Suppressor macrophage treated with lipopolysaccharide for 4 hours (primary cell): ENCODE results near the gene TRIM33.
A peak's percentile ranks its signal among the peaks of the same experiment; 100 is the strongest.

Experiments
- DNase-seq: peaks from one replicate; pipeline ENCODE4 v3.0.0-alpha.2; 2020

TRIM33 gene

GRCh38 chr1:114511032-114511785 lies at the start of gene TRIM33:
Gene TRIM33 (minus strand): TSS chr1:114511203. CDS start chr1:114511076, 127 bp downstream.
- DNase-seq, result peak; percentile 97

GRCh38 chr1:114559356-114559755 lies 48.4 kb upstream of the TRIM33 start:
- DNase-seq, result no peak

DNA sequence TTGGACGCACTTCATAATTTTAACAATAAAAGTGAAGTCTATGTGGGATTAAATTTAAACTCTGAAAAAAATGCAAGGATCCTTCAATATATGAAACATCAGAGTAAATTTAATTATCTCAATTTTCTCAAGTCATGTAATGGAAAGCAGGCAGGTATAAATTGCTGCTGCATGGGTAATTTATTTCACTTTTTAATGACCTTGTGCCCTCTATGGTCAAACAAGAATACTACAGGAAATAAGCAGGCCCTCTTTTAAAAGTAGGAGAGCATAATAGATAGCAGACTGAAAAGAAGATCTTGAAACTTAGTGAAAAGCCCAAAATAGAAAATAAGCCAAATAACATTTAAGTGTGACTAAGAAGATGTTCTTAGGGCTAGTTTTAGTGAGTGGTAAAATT lies 47.5 kb upstream of the TRIM33 start:
- DNase-seq, result peak; percentile 32

GRCh38 chr1:114554577-114554976 lies 43.6 kb upstream of the TRIM33 start:
- DNase-seq, result no peak

- DNase-seq, result no peak
These were observed 41.2 kb upstream of the TRIM33 start for GRCh38 chr1:114552106-114552639.

DNA sequence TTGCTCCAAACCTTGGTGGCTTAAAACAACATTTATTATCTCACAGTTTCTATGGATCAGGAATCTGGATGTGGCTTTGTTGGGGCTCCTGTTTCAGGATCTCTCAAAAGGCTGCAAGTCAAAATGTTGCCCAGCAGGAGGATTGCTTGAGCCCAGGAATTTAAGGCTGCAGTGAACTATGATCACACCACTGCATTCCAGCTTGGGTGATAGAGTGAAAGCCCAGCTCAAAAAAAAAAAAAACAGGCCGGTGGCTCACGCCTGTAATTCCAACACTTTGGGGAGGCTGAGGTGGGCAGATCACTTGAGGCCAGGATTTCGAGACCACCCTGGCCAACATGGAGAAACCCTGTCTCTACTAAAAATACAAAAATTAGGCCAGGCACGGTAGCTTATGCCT lies 40.4 kb upstream of the TRIM33 start:
- no peak for DNase-seq

GRCh38 chr1:114550336-114550735 lies 39.3 kb upstream of the TRIM33 start:
- no peak for DNase-seq

DNA sequence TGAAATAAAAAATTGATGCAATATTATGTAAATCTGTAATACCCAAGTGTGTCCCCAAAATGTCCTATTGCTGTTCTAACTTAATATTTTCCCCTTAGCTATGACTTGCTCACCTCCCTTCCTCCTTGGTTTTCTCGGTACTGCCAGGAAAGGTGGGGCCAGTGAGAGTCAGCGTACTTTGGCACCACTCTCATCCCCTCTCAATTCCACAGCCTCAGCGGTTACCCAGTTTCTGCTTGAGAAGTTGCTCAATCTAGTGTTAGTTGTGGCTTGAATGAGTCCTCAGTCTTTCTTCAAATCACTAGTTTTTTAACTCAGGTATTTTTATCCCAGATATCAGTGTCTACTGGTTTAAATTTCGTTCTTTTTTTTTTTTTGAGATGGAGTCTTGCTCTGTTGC lies 38.1 kb upstream of the TRIM33 start:
- no peak for DNase-seq

DNA sequence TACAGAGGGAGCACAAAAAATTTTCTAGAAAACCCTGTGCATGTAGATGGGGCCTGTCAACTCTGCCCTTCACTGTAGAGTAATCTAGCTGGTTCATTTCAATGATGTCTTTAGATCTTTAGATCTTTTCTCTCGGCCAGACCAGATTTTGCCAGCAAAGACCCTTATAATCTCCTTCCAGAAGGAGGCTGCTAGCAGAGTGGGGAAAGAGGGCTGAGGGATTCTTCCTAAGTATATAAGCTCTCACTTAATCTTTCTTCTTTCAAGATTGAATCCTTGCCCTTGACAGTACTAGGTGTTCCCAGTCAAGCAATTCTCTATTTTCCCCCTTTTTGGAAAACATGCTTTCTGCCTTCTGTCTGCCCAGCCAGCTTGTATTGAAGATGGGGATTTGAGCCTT lies 36.1 kb upstream of the TRIM33 start:
- no peak for DNase-seq

GRCh38 chr1:114545796-114546195 lies 34.8 kb upstream of the TRIM33 start:
- DNase-seq, result no peak

GRCh38 chr1:114545315-114545714 lies 34.3 kb upstream of the TRIM33 start:
- DNase-seq, result no peak

DNA sequence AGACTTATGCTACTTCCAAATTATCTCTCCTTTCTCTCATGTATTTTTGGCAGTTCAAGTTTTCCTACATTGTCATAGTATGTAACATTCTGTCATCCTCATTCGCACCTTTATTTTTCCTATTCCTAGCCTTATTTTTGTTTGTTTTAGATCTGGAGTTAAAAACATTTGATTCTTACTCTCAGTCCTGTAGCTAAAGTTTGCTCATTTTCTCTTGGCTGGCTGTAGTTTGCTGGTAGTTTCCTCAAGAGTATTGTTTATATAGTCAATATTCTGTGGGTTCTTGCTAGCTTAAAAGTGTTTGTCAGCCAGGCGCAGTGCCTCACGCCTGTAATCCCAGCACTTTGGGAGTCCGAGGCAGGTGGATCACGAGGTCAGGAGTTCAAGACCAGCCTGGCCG lies 29.8 kb upstream of the TRIM33 start:
- DNase-seq, result no peak

- no peak for DNase-seq
These were observed 29.3 kb upstream of the TRIM33 start for GRCh38 chr1:114540272-114540671.

GRCh38 chr1:114536043-114536442 lies 25.0 kb upstream of the TRIM33 start:
- no peak for DNase-seq

DNA sequence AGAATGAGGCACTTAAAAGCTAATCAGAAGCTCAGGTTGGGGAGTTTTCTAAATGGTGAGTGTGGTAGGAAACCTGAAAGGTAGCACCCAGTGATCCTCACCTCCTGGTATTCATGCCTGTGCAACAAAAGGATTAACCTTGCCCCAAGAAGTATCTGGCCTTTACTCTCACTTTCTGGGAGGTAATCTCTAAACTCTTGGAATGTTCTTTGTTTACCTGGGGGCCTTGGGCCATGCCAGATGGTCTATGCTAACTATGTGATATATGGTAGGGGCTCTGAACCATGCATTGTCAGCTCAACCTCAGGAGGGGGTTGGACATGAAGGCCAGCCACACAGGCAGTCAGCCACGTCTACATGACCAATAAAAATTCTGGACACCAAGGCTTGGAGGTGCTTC lies 24.4 kb upstream of the TRIM33 start:
- DNase-seq, result no peak

DNA sequence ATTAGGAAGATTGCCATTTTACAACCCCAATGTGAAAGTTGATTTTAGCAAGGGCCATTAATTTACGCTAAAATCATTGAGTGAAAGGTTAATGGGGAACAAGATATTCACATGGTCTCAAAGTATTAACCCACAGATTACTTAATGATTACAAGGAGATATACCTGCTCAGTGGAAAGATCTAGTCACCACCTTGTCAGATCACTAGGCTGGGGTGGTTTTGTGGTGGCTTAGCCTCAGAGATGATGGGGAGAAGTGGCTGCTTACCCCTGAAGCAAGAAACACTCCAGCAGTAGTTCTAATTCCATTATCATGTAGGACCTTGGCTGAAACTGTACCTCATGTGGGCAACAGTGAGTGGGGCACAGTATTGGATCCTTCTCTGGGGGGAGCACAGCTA lies 20.1 kb upstream of the TRIM33 start:
- DNase-seq, result no peak

- DNase-seq, result no peak
These were observed 19.2 kb upstream of the TRIM33 start for GRCh38 chr1:114530224-114530623.

DNA sequence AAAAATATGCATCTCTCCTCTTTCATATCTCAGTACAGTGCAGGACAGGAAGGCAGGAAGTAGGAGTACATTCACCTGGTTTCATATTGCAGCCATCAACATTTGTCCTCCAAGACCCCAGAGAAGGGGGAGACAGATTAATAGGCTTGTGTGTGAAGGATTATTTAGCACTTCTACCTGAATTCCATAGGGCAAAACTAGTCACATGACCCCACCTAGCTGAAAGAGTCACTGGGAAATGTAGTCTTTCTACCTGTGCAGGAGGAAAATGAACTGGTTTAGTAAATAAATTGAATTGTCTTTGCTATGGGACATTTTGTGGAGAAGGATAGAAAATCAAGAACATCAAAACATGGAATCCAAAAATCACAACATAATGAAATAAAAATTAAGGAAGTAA lies 13.9 kb upstream of the TRIM33 start:
- DNase-seq, result no peak

GRCh38 chr1:114522264-114522575 lies 11.2 kb upstream of the TRIM33 start:
- no peak for DNase-seq

- DNase-seq, result no peak
These were observed 10.6 kb upstream of the TRIM33 start for GRCh38 chr1:114521396-114522263.

- no peak for DNase-seq
These were observed 6.3 kb upstream of the TRIM33 start for GRCh38 chr1:114517348-114517747.

DNA sequence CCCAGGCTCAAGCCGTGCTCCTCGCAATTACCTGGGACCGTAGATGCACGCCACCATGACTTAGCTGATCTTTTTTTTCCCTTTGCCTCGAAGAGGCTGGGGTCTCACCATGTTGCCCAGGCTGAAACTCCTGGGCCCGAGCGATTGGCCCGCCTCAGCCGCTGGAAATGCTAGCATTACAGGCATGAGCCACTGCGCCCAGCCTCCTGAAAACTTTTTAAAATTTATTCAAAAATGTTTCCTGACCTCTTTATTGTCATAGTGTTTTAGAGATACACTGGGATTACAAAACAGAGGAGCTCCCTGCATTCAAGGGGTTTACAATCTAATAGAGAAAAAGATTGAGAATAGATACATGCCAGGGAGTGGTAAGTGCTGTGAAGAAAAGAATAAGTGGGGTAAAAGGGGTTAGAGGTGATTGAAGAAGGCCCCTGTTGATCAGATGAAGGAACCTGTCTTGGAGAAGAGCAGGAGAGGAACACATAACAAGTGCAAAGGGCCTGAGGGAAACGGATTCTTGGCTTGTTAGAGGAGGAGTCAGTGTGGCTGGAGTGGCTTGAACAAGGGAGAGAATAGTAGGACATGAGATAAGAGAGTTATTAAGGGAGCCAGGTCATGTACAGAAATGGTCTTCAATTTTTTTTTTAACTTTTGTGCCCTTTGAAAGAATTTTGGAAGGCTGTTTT lies 1.7 kb upstream of the TRIM33 start:
- no peak for DNase-seq

DNA sequence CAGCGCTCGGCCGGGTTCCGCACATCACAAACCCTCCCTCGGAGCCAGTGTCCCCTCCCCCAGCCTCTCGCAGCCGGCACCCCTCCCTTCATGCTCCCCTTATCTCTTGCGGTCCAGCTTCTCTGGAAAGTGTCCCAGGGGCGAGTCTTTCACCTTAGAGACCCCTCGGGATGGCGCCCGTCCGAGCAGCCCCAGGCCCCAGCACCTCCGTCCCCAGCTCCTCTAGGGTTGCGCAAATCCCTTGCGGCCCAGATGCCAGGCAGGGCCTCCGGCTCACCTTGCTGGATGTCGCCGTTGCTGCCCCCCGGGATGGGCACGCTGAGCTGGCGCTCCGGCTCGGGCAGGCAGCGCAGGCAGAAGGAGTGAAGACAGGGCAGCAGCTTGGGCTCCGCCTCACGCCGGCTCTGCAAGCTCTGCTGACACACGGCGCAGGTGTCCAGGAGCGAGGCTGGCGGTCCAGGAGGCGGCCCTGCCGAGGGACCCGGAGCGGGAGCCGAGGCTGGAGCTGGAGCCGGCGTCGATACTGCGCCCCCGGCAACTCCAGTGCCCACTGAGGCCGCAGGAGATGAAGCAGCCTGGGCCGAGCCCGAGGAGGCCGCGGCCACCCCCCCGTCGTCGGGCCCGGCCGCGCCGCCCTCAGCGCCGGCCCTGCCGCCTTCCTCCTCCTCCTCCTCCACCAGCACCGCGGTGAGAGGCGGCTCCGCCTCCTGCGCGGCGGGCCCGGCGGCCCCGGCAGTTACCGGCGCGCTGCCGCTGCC lies 550 bp downstream of the TRIM33 start:
- peak; percentile 12 for DNase-seq
